H1 (cell line): ENCODE data around the gene ARHGEF38. TPM values are rescaled to one million over a fixed set of nuclear protein-coding genes. Genes with fewer than 3 reads are reported as not detected.

Experiments used
- CTCF ChIA-PET: fragments of 300-600 bp; sonication (Branson Sonifier 250); formaldehyde crosslinking; loops from one replicate; lab custom pipeline; 2021; ENCODE audit not compliant: partially characterized antibody; lab: Charles Lee
- POLR2A ChIA-PET: fragments of 300-600 bp; sonication (Branson Sonifier 250); formaldehyde crosslinking; loops from one replicate; lab custom pipeline; 2021; ENCODE audit warnings: inconsistent platforms; ENCODE audit not compliant: partially characterized antibody; lab: Charles Lee
- DNase-seq, 2 experiments: peaks; one replicate each; pipeline versions ENCODE4 v3.0.0 to v3.0.0-alpha.2; 2010 to 2022; ENCODE audit warnings: low spot score in 2 of 2, low read depth in 1 of 2, mixed read lengths in 1 of 2
- FAIRE-seq: peaks from 2 replicates; lab custom pipeline; 2011; peaks lifted over from hg19 to GRCh38; lab: Jason Lieb, UNC
- H2AFZ ChIP-seq: 2 replicates; pipeline ENCODE4 v1.8.1; 2012; ENCODE audit warnings: low read length, inconsistent platforms
- H2AK5ac ChIP-seq: 2 replicates; pipeline ENCODE4 v1.6.1; 2013; ENCODE audit warnings: low read depth, low read length
- H2BK120ac ChIP-seq: replicated peaks from 2 replicates; pipeline ENCODE3; 2013; ENCODE audit warnings: low read depth, low read length, inconsistent platforms
- H2BK12ac ChIP-seq: 2 replicates; pipeline ENCODE4 v1.6.1; 2013; ENCODE audit warnings: low read depth, low read length
- H2BK15ac ChIP-seq: 2 replicates; pipeline ENCODE4 v1.6.1; 2013; ENCODE audit warnings: low read length
- H2BK20ac ChIP-seq: 2 replicates; pipeline ENCODE4 v1.6.1; 2013; ENCODE audit warnings: low read length
- H2BK5ac ChIP-seq: 2 replicates; pipeline ENCODE4 v1.6.1; 2013; ENCODE audit warnings: low read depth, low read length
- H3K14ac ChIP-seq: 2 replicates; pipeline ENCODE4 v1.6.1; 2013; ENCODE audit warnings: inconsistent platforms; ENCODE audit not compliant: insufficient read length
- H3K18ac ChIP-seq: 2 replicates; pipeline ENCODE4 v1.6.1; 2013; ENCODE audit warnings: low read length; ENCODE audit errors: extremely low read depth
- H3K23ac ChIP-seq: 2 replicates; pipeline ENCODE4 v1.6.1; 2013; ENCODE audit warnings: inconsistent platforms; ENCODE audit not compliant: insufficient read length
- H3K23me2 ChIP-seq: 2 replicates; pipeline ENCODE4 v1.6.1; 2013; ENCODE audit warnings: low read depth, low read length
- H3K27ac ChIP-seq: 2 replicates; pipeline ENCODE4 v1.6.1; 2011; ENCODE audit warnings: low read depth, low read length, inconsistent platforms
- H3K27me3 ChIP-seq, 4 experiments: replicated peaks in 1 of 4; 1 replicate in 1 of 4; 2 replicates in 3 of 4; pipeline versions ENCODE4 v1.6.1 to v1.8.1; 2011 to 2013; ENCODE audit warnings: low read length in 3 of 4, mild to moderate bottlenecking in 3 of 4, inconsistent platforms in 2 of 4, mixed read lengths in 2 of 4, moderate library complexity in 1 of 4; ENCODE audit not compliant: control insufficient read depth in 3 of 4, insufficient read depth in 3 of 4; ENCODE audit errors: extremely low read depth in 1 of 4
- H3K36me3 ChIP-seq, 4 experiments: 2 replicates each; pipeline versions ENCODE4 v1.6.1 to v1.8.1; 2011 to 2013; ENCODE audit warnings: mild to moderate bottlenecking in 4 of 4, low read length in 3 of 4, moderate library complexity in 2 of 4, control low read depth in 1 of 4, inconsistent platforms in 1 of 4; ENCODE audit not compliant: insufficient read depth in 4 of 4, control insufficient read depth in 2 of 4
- H3K4ac ChIP-seq: replicated peaks from 2 replicates; pipeline ENCODE3; 2013; ENCODE audit warnings: low read length, low read depth, mixed read lengths, inconsistent platforms; ENCODE audit not compliant: insufficient read length
- H3K4me1 ChIP-seq, 4 experiments: replicated peaks in 1 of 4; 1 replicate in 1 of 4; 2 replicates in 3 of 4; pipeline versions ENCODE4 v1.6.1 to v1.8.1; 2011 to 2013; ENCODE audit warnings: low read length in 3 of 4, inconsistent platforms in 2 of 4, mixed read lengths in 1 of 4; ENCODE audit not compliant: insufficient read depth in 4 of 4, control insufficient read depth in 3 of 4
- H3K4me2 ChIP-seq, 2 experiments: 2 replicates each; pipeline versions ENCODE4 v1.6.1 to v1.8.1; 2011 to 2013; ENCODE audit warnings: low read depth in 2 of 2, low read length in 2 of 2, control low read depth in 1 of 2, inconsistent platforms in 1 of 2, mild to moderate bottlenecking in 1 of 2; ENCODE audit not compliant: insufficient read depth in 1 of 2
- H3K4me3 ChIP-seq, 4 experiments: fragments of 200-600, 300-600 bp in 1 of 4; sonication (generic), shearing (Covaris generic), sonication (Bioruptor Twin) in 1 of 4; 2 replicates each; pipeline versions ENCODE4 v1.5.1 to v1.8.1; 2011 to 2016; ENCODE audit warnings: low read length in 4 of 4, low read depth in 3 of 4, control low read depth in 2 of 4, inconsistent platforms in 2 of 4, mild to moderate bottlenecking in 2 of 4, mixed read lengths in 1 of 4, moderate library complexity in 1 of 4; ENCODE audit not compliant: insufficient read depth in 2 of 4; ENCODE audit errors: extremely low read depth in 1 of 4
- H3K56ac ChIP-seq: replicated peaks from 2 replicates; pipeline ENCODE3; 2013; ENCODE audit warnings: low read depth, mild to moderate bottlenecking, mixed read lengths, low read length, inconsistent platforms; ENCODE audit not compliant: insufficient read length
- H3K79me1 ChIP-seq: 2 replicates; pipeline ENCODE4 v1.6.1; 2013; ENCODE audit warnings: low read depth, low read length, control low read depth
- H3K79me2 ChIP-seq, 2 experiments: 2 replicates each; pipeline versions ENCODE4 v1.6.1 to v1.8.1; 2012 to 2013; ENCODE audit warnings: low read length in 2 of 2, mild to moderate bottlenecking in 2 of 2, inconsistent platforms in 1 of 2; ENCODE audit not compliant: insufficient read depth in 2 of 2, control insufficient read depth in 1 of 2
- H3K9ac ChIP-seq, 4 experiments: replicated peaks in 1 of 4; 1 replicate in 1 of 4; 2 replicates in 3 of 4; pipeline versions ENCODE4 v1.6.1 to v1.8.1; 2011 to 2013; ENCODE audit warnings: low read depth in 3 of 4, low read length in 3 of 4, control low read depth in 2 of 4, mild to moderate bottlenecking in 2 of 4, moderate library complexity in 2 of 4, inconsistent platforms in 1 of 4; ENCODE audit errors: extremely low read depth in 1 of 4
- H3K9me3 ChIP-seq, 2 experiments: 2 replicates each; pipeline versions ENCODE4 v1.6.1 to v1.8.1; 2012 to 2013; ENCODE audit warnings: mild to moderate bottlenecking in 2 of 2, moderate library complexity in 2 of 2, control low read depth in 1 of 2, inconsistent platforms in 1 of 2, low read depth in 1 of 2, low read length in 1 of 2, mixed read lengths in 1 of 2; ENCODE audit not compliant: insufficient read depth in 2 of 2
- H4K20me1 ChIP-seq, 2 experiments: replicated peaks in 1 of 2; 2 replicates each; pipeline versions ENCODE3 to v1.8.1; 2011 to 2013; ENCODE audit warnings: inconsistent platforms in 2 of 2, low read length in 2 of 2, mild to moderate bottlenecking in 1 of 2; ENCODE audit not compliant: insufficient read depth in 2 of 2, control insufficient read depth in 1 of 2
- H4K5ac ChIP-seq: 2 replicates; pipeline ENCODE4 v1.6.1; 2013; ENCODE audit warnings: low read length, low read depth, mixed read lengths, inconsistent platforms; ENCODE audit not compliant: insufficient read length
- H4K8ac ChIP-seq: 2 replicates; pipeline ENCODE4 v1.8.0; 2013; ENCODE audit warnings: mild to moderate bottlenecking, moderate library complexity, low read length, inconsistent platforms; ENCODE audit not compliant: insufficient read depth; ENCODE audit errors: extremely low read depth
- H4K91ac ChIP-seq: replicated peaks from 2 replicates; pipeline ENCODE3; 2013; ENCODE audit warnings: low read length, mixed read lengths, inconsistent platforms; ENCODE audit not compliant: insufficient read length
- KDM4A ChIP-seq: IDR thresholded peaks from one replicate; pipeline ENCODE4 v1.7.1; 2012; ENCODE audit warnings: low read depth, mild to moderate bottlenecking, moderate library complexity, low read length, inconsistent platforms; ENCODE audit not compliant: severe bottlenecking
- YY1 ChIP-seq: IDR thresholded peaks from 2 replicates; pipeline ENCODE4 v1.6.1; 2011; ENCODE audit warnings: low read depth, mild to moderate bottlenecking, low read length
- WGBS, 2 experiments: shearing (Covaris generic) in 1 of 2; methylation state at CpG; one replicate each; pipeline versions ENCODE4 v1.1.6 to v1.1.7; 2013 to 2015; ENCODE audit warnings: low lambda C conversion rate in 2 of 2, mixed read lengths in 2 of 2, inconsistent platforms in 1 of 2, low coverage in 1 of 2, missing lambda C conversion rate in 1 of 2; ENCODE audit not compliant: insufficient replicate concordance in 2 of 2, insufficient coverage in 1 of 2, insufficient read length in 1 of 2; ENCODE audit errors: extremely low coverage in 1 of 2, missing lambda C conversion rate in 1 of 2; 5-methylcytosine and 5-hydroxymethylcytosine counted together
- polyA plus RNA-seq, 7 experiments: library from polyadenylated mRNA; depleted of rRNA in 3 of 7; stranded (reverse) in 5 of 7; unstranded in 2 of 7; fragments of >200 nt in 5 of 7; fragments of 200-250 nt in 2 of 7; gene quantifications; 1 replicate in 5 of 7; 2 replicates in 1 of 7; 4 replicates in 1 of 7; pipeline versions ENCODE4 v1.2.1 to v1.2.3, GENCODE V29; 2011 to 2013; ENCODE audit warnings: missing spikeins in 2 of 7, mixed read lengths in 2 of 7
- total RNA-seq: library from RNA; stranded (reverse); fragmentation: NEBNext Ultra II Directional; extraction: Animal tissue kit (Norgen Biotek cat#: 25700); gene quantifications from 2 replicates; pipeline ENCODE4 v1.2.1, GENCODE V29; 2021

ARHGEF38 gene
- total and polyA plus RNA-seq, 2 of the 8 experiments (the other 6 are each of a cell fraction or from before 2014, with no cell fraction given), result not detected

DNA sequence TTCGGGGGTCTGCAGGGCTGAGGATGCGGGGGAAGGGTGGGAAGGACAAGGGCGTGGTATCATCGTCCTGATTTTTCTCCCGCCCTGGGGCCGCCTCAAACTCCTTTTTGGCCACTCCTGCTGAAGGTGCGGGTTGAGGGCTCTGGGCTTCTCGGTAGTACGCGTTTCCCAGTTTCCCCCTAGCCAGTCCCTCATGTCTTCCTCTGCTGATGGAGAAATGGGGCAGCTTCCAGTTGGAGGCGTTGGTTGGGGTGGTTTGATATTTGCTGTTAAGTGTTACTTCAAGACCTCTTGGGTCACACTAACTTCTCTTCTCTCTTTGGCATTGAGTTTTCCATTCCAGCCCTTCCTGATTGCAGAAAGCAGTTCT lies 156.6 kb downstream of the ARHGEF38 start:
- peak overlapping the region; percentile 89 to 93 (median 92) for H3K4me3 ChIP-seq
- H3K36me3 ChIP-seq, result no peaks in the 10 kb centered on the region; a peak in 1 of 8 replicates
- H4K8ac ChIP-seq, result peak overlapping the region; percentile 97; the same call in 1 of the 2 replicates
- no peaks in the 10 kb centered on the region for H3K27me3 ChIP-seq
- no peak overlapping the region for H2AK5ac ChIP-seq
- peaks cover 0 to 6% of the 10 kb centered on the region in 2 experiments for H4K20me1 ChIP-seq
- 0 out of 2 replicates have a peak, but pooled peaks cover 3% of the 10 kb centered on the region for H3K79me1 ChIP-seq
- H2BK5ac ChIP-seq, result peak overlapping the region; percentile 89; the same call in 1 of the 2 replicates
- peak overlapping the region; percentile 8 for H3K56ac ChIP-seq
- WGBS, 2 experiments, result 1% methylated on average over 9 of the region's 11 CpGs; no CpG with 5 or more reads in 1 of the 2 experiments
- POLR2A ChIA-PET, result interaction anchor here (0.7 to 1.2 kb wide), 3 partner anchors 9 to 57 kb away, joined by 3 to 5 read pairs (median 4); no protein-coding TSS in a partner anchor
- H3K4me1 ChIP-seq, result 0 out of 7 replicates have a peak, but pooled peaks cover 0 to 2% (median under 1%) of the 10 kb centered on the region in 4 experiments
- H4K91ac ChIP-seq, result no peak overlapping the region
- peak overlapping the region; percentile 8 for H3K4ac ChIP-seq
- H2BK15ac ChIP-seq, result no peak overlapping the region
- no peaks in the 10 kb centered on the region for H3K9me3 ChIP-seq
- peaks cover 2% of the 10 kb centered on the region for H3K23me2 ChIP-seq
- no peak overlapping the region for H2BK20ac ChIP-seq
- peak overlapping the region; percentile 94 for H3K27ac ChIP-seq
- DNase-seq (no peak), FAIRE-seq (no peak)
- H3K79me2 ChIP-seq, result peaks cover 0 to 52% of the 10 kb centered on the region in 2 experiments; a peak in 3 of 4 replicates
- H4K5ac ChIP-seq, result no peak overlapping the region
- peak overlapping the region; percentile 70 to 78 for H3K4me2 ChIP-seq
- no peak overlapping the region for H2BK12ac ChIP-seq
- H2BK120ac ChIP-seq, result no peak overlapping the region
- peak overlapping the region; percentile 89 to 93 (median 92) for H3K9ac ChIP-seq
- peak overlapping the region; percentile 72 for H2AFZ ChIP-seq
- H3K23ac ChIP-seq, result no peak overlapping the region
- TF ChIP-seq KDM4A (peak; percentile 13), YY1 (no peak)
- TF ChIP-seq, all 59 proteins: peak for 1
- H3K14ac ChIP-seq, result no peak overlapping the region
- CTCF ChIA-PET, result interaction anchor here (0.7 to 1.5 kb wide), 4 partner anchors 10 to 58 kb away, joined by 3 to 4 read pairs (median 4); no protein-coding TSS in a partner anchor
- 0 out of 2 replicates have a peak overlapping the region, but pooled peaks have one; percentile 6 for H3K18ac ChIP-seq
